Uterus (tissue), 2 donors: ENCODE measurements around the gene BTBD9.

Experiments
- POLR2A ChIP-seq, 2 donors: fragments of 450-650 bp; IDR thresholded peaks; one replicate each; pipeline ENCODE4 v1.6.1; 2016; ENCODE audit warnings: antibody characterized with exemption in 2 of 2, mild to moderate bottlenecking in 1 of 2, moderate library complexity in 1 of 2
- TF ChIP-seq, protein P1 (sequence below), 4 experiments: fragments of 200-600 bp in 2 of 4; fragments of 450-650 bp in 2 of 4; sonication (generic) in 2 of 4; IDR thresholded peaks; one replicate each; pipeline ENCODE4 v1.5.1; 2016 to 2019; ENCODE audit warnings: antibody characterized with exemption in 4 of 4, mild to moderate bottlenecking in 2 of 4, moderate library complexity in 1 of 4

- TF ChIP-seq, protein P1, sequence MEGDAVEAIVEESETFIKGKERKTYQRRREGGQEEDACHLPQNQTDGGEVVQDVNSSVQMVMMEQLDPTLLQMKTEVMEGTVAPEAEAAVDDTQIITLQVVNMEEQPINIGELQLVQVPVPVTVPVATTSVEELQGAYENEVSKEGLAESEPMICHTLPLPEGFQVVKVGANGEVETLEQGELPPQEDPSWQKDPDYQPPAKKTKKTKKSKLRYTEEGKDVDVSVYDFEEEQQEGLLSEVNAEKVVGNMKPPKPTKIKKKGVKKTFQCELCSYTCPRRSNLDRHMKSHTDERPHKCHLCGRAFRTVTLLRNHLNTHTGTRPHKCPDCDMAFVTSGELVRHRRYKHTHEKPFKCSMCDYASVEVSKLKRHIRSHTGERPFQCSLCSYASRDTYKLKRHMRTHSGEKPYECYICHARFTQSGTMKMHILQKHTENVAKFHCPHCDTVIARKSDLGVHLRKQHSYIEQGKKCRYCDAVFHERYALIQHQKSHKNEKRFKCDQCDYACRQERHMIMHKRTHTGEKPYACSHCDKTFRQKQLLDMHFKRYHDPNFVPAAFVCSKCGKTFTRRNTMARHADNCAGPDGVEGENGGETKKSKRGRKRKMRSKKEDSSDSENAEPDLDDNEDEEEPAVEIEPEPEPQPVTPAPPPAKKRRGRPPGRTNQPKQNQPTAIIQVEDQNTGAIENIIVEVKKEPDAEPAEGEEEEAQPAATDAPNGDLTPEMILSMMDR (IDR thresholded peaks at IDR 0.05): no peak
- TF ChIP-seq POLR2A (IDR thresholded peaks at IDR 0.05): no peak
Observed at GRCh38 chr6:38591439-38591838, 48.3 kb downstream of the BTBD9 start.
